ENCODE results near the gene ZKSCAN1. TPM values are rescaled to one million over a fixed set of nuclear protein-coding genes. Genes with fewer than 3 reads are reported as not detected.

ZKSCAN1 gene
- total and polyA plus RNA-seq, 7 donors = 8.4 to 32.7 (median 27.8) TPM

- intact Hi-C loops (cut with DNase I) = loop anchor here (1.0 to 5.0 kb wide), 2 partner anchors 36 to 59 kb away; partner anchors contain the start of gene ZKSCAN1
- peak overlapping the region in 3 of 4 donors; percentile 46 to 63 (median 61) for H3K27ac ChIP-seq
- no peak overlapping the region for H3K4me3 ChIP-seq
- peaks cover 0 to 16% (median 10%) of the 10 kb centered on the region in 4 donors for H3K36me3 ChIP-seq
- H3K4me1 ChIP-seq = peaks cover 0 to 32% (median 20%) of the 10 kb centered on the region in 4 donors
- no peaks in the 10 kb centered on the region for H3K27me3 ChIP-seq
- TF ChIP-seq CTCF (IDR thresholded peaks at IDR 0.05) = peak in 2 of 4 experiments; percentile 47 to 52
- no peak for TF ChIP-seq POLR2AphosphoS5 (IDR thresholded peaks at IDR 0.05)
- TF ChIP-seq POLR2A (IDR thresholded peaks at IDR 0.05) = no peak
- TF ChIP-seq EP300 (IDR thresholded peaks at IDR 0.05) = no peak
- DNase-seq = peak; percentile 70
- H3K9me3 ChIP-seq = no peaks in the 10 kb centered on the region
- 21 to 58% methylated on average over 3 of the region's 3 CpGs for WGBS, 2 donors
Observed at GRCh38 chr7:100053215-100053614, 37.8 kb downstream of the ZKSCAN1 start.

- Histone ChIP-seq H3K27me3 (no peaks in the 10 kb centered on the region), H3K4me3 (no peak overlapping the region), H3K36me3 (peaks cover 0 to 54% (median 22%) of the 10 kb centered on the region in 4 donors), H3K27ac (no peak overlapping the region), H3K4me1 (peaks cover 0 to 16% (median 8%) of the 10 kb centered on the region in 4 donors), H3K9me3 (no peaks in the 10 kb centered on the region)
- intact Hi-C loops (cut with DNase I) = no loop called here
- DNase-seq = peak; percentile 60
- TF ChIP-seq POLR2A (IDR thresholded peaks at IDR 0.05) = no peak
- TF ChIP-seq CTCF (IDR thresholded peaks at IDR 0.05) = no peak
- TF ChIP-seq POLR2AphosphoS5 (IDR thresholded peaks at IDR 0.05) = no peak
- no peak for TF ChIP-seq EP300 (IDR thresholded peaks at IDR 0.05)
- WGBS, 2 donors = 94 to 97% methylated on average over 10 of the region's 10 CpGs
Observed at GRCh38 chr7:100057006-100057405, 41.6 kb downstream of the ZKSCAN1 start.

- Histone ChIP-seq H3K27me3 (no peaks in the 10 kb centered on the region), H3K9me3 (no peaks in the 10 kb centered on the region), H3K27ac (no peak overlapping the region), H3K4me1 (no peaks in the 10 kb centered on the region), H3K4me3 (no peak overlapping the region), H3K36me3 (peaks cover 5 to 74% (median 32%) of the 10 kb centered on the region in 4 donors)
- intact Hi-C loops (cut with DNase I) = no loop called here
- DNase-seq = no peak
- TF ChIP-seq POLR2A (IDR thresholded peaks at IDR 0.05) (no peak), POLR2AphosphoS5 (IDR thresholded peaks at IDR 0.05) (no peak), CTCF (IDR thresholded peaks at IDR 0.05) (no peak), EP300 (IDR thresholded peaks at IDR 0.05) (no peak)
- WGBS, 2 donors = 91 to 92% methylated on average over 5 of the region's 5 CpGs
Observed at GRCh38 chr7:100059251-100059739, 43.9 kb downstream of the ZKSCAN1 start.

GRCh38 chr7:100061518-100062193, 46.3 kb downstream of the ZKSCAN1 start:
- Histone ChIP-seq H3K4me3 (no peak overlapping the region), H3K27ac (no peak overlapping the region), H3K9me3 (no peaks in the 10 kb centered on the region), H3K27me3 (no peaks in the 10 kb centered on the region), H3K4me1 (peaks cover 0 to 20% (median 16%) of the 10 kb centered on the region in 4 donors), H3K36me3 (peaks cover 8 to 79% (median 34%) of the 10 kb centered on the region in 4 donors)
- TF ChIP-seq POLR2A (IDR thresholded peaks at IDR 0.05) (no peak), POLR2AphosphoS5 (IDR thresholded peaks at IDR 0.05) (no peak), EP300 (IDR thresholded peaks at IDR 0.05) (no peak)
- intact Hi-C loops (cut with DNase I) = no loop called here
- WGBS, 2 donors = 94 to 95% methylated on average over 11 of the region's 11 CpGs
- no peak for DNase-seq

- no peak for DNase-seq
- H3K9me3 ChIP-seq = no peaks in the 10 kb centered on the region
Observed at GRCh38 chr7:100063376-100063775, 48.0 kb downstream of the ZKSCAN1 start.

More at GRCh38 chr7:100063376-100063775, 48.0 kb downstream of the ZKSCAN1 start:
- Histone ChIP-seq H3K27me3 (no peaks in the 10 kb centered on the region), H3K4me3 (no peak overlapping the region), H3K27ac (no peak overlapping the region), H3K4me1 (peaks cover 0 to 24% (median 17%) of the 10 kb centered on the region in 4 donors), H3K36me3 (peaks cover 8 to 61% (median 22%) of the 10 kb centered on the region in 4 donors)
- WGBS, 2 donors = 90 to 96% methylated on average over 4 of the region's 4 CpGs
- intact Hi-C loops (cut with DNase I) = no loop called here
- TF ChIP-seq POLR2AphosphoS5 (IDR thresholded peaks at IDR 0.05) (no peak), CTCF (IDR thresholded peaks at IDR 0.05) (no peak), POLR2A (IDR thresholded peaks at IDR 0.05) (no peak), EP300 (IDR thresholded peaks at IDR 0.05) (no peak)
